NCI-H2107 treated with DMSO at 0.1 percent for 48 hours (cell line): ENCODE data around the gene HYAL3.

Experiments used
- DNase-seq: peaks from one replicate; lab custom pipeline; 2025; ENCODE audit not compliant: unreplicated experiment; lab: John Stamatoyannopoulos, UW

HYAL3 gene, protein sequence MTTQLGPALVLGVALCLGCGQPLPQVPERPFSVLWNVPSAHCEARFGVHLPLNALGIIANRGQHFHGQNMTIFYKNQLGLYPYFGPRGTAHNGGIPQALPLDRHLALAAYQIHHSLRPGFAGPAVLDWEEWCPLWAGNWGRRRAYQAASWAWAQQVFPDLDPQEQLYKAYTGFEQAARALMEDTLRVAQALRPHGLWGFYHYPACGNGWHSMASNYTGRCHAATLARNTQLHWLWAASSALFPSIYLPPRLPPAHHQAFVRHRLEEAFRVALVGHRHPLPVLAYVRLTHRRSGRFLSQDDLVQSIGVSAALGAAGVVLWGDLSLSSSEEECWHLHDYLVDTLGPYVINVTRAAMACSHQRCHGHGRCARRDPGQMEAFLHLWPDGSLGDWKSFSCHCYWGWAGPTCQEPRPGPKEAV

DNA sequence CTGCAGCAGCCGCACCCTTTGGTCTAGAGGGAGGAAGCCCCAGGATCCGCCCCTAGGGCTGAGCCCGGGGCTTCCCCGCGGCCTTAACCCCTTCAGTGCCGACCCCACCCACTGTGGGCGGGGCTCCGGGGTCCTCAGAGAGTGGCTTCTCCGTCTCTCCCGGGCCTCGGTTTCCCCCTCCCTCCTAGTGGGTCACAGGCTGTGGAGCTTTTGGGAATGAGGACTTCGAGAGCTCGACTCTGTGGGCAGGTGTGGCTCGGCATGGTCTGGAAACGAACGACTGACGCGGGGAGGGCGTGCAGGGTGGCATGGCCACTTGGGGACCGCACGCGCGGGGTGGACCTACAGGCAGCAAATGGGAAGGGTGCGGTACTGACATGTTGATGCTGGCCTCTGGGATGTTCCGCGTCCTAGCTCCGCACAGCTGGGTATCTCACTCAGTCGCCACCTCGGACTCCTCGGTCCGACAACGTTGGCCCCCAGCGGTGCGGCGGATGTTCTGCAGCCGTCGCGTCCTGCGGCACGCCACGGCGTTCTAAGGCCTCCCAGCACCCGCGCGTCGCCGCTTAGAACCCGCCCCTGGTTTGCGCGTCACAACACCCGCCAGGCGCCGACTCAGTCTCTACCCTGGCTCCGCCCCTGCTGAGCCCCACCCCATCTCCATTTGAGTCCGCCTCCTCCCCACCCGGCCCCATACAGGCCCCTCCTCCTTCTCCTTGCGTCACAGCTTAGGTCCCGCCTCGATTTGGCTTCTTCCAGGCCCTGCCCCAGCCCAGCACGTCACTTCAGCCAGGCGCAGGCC, at the start of gene HYAL3, which contains the start of gene NAA80:
Gene HYAL3 (minus strand): TSS at position 570 of the 802 bp plus-strand sequence. CDS start 3,803 bp downstream, outside the sequence.
Gene NAA80 (minus strand): TSS at position 570 of the 802 bp plus-strand sequence. CDS start 1,942 bp downstream, outside the sequence.
- DNase-seq: peak; percentile 91

DNA sequence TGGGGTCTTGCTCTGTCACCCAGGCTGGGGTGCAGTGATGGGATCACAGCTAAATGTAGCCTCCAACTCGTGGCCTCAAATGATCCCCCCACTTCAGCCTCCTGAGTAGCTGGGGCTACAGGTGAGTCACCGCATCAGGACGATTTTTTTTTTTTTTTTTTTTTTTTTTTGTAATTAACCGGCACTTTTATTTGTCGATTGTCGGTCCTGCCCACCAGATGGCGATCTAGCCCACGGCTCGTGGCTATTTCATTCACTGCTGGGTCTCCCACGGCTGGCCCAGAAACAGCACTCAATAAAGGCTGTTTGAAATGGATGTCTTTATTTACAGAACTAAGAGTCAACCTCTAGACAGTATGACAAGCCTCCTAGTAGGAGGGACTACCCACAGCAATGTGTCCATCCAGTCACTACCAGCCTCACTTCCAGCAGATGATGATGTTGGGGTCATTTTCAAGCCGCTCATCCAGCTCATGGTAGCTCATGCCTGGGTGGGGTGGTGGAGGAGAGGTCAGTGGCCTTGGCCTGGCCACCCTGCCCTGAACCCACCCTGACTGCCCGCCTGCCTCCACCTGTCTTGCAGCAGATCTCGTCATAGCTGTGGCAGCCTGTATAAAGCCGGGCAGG, 48.1 kb upstream of the HYAL3 start:
- peak; percentile 37 for DNase-seq

DNA sequence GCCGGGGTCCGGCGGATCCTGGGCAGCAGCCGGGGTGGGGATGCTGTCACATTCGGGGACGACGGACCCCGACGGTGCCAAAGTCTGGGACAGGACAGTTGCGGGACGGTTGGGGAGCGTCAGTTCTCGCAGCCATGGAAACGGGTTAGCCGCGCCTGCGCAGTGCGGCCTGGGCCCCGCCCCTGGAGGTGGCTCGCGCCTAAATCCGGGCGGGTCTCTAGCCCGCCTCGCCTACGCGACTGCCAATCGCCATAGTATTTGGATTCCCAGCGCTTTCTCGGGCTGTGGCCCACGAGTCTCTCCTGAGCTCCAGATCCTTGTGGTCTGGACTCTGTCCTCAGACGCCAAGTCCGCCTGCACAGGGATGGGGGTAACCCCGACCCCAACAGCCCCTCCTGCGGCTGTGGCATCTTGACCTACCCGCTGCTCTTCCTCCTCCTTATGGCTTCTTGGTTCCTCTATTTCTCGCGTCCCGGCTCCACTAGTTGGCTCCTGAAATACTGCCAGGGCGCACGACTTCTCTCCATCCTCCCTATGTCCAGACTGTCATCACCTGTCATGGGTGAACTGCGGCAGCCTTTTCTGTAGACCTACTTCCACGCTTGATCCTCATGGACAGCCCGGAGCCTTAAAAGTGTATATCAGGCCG, 46.5 kb upstream of the HYAL3 start, which contains the start of gene ZMYND10:
Gene ZMYND10 (minus strand): TSS at position 147 of the 649 bp plus-strand sequence. CDS start 153 bp downstream, outside the sequence.
- no peak for DNase-seq

DNA sequence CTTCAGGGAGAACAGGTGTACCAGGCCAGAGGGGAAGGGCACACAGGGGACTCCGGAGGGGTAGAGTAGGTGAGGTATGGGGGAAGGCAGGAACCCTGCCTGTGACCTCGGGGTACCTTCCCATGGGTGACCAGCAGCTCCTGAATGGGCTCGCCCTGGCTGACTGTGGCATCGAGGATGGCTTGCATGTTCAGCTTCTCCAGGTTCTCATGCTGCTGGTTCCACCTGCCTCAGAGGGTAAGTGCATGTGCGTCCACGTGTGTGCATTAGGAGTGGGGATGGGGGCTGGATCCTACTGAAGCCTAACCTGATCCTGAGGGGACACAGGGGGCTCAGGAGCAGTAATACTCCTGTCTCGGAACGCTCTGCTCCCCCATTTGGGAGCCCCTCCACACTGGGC, 45.8 kb upstream of the HYAL3 start:
- DNase-seq: no peak

DNA sequence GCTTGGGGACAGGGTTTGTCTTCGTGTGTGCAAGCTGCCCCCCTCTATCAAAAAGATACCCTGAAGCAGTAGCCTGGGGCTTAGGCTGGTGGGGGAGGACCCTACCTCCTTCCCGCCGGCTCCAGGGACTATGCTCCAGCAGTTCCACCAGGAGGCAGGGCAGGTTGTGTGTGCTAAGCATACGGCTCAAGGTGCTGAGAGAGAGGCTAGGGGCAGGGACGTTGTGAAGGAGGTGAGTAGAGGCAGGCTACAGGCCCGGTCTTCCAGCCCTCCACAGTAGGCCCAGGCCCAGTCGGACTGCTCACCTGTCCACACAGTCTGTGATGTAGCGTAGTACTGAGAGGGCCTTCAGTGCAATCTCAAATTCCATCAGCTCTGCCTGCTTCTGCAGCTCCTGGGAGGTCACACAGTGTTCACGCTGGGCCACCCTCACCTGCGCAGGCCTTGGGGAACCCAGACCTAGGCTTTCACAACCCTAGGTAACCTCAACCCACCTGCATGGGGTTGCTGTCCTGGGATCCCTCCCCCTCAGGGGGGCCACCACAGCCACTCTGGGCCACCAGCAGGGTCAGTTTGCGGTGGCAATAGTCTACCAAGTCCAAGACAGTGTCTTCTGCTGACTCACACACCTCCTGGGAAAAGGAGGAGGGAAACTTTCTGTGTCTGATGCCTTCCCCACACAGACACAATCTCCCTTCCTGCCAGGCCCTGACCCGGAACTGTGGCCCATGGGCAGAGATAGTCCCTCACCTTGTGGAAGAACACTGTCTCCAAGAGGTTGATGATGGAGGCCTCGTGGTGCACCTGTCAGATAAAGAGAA, 43.8 kb upstream of the HYAL3 start:
- no peak for DNase-seq

DNA sequence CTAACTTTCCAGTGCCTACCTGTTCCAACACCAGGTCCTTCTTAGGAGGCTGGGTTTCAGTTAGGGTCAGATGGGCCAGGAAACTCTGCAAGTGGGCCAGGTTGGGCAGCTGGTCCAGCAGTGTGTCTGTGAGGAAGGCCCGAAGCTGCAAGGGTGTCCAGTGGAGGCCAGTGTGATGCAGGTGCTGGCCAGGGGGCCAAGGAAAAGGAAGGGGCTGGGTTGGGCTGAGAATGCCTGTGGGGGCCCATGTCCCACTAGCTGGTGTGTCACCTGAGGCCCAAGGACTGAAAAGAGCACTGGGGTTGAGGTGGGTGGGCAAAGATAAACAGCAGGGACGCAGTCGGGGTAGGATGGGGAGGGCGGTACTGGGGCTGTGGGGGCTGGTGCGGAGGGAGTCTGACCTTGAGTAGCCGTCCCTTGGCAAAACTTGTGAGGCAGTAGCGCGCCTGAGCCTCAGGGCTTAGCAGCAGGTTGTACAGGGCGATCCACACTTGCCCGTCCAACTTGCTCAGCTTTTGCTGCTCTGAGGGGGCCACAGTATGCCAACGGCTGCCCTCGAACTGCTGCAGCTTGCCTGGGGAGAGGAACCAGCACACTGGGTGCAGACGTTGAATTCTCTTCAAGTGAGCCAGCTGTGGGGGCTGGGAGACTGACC, 42.9 kb upstream of the HYAL3 start:
- DNase-seq: no peak

DNA sequence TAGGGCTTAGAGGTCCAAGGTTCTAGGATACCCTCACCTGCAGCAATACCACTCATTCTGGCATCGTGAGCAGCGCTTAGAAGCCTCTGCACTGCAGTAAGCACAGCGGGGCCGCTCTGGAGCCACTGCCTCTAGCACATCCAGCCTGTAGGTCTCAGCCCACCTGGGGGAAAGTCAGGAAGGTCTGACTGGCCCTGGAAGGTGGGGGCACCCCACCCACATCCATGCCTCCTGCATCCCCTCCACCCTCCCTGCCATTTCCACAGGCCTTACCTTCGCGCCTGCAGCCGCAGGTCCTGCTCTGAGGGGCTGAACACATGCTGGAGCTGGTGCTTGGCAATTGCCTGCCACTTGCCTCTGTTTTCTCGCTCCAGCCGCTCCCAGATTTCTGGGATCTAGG, 42.3 kb upstream of the HYAL3 start:
- DNase-seq: no peak

DNA sequence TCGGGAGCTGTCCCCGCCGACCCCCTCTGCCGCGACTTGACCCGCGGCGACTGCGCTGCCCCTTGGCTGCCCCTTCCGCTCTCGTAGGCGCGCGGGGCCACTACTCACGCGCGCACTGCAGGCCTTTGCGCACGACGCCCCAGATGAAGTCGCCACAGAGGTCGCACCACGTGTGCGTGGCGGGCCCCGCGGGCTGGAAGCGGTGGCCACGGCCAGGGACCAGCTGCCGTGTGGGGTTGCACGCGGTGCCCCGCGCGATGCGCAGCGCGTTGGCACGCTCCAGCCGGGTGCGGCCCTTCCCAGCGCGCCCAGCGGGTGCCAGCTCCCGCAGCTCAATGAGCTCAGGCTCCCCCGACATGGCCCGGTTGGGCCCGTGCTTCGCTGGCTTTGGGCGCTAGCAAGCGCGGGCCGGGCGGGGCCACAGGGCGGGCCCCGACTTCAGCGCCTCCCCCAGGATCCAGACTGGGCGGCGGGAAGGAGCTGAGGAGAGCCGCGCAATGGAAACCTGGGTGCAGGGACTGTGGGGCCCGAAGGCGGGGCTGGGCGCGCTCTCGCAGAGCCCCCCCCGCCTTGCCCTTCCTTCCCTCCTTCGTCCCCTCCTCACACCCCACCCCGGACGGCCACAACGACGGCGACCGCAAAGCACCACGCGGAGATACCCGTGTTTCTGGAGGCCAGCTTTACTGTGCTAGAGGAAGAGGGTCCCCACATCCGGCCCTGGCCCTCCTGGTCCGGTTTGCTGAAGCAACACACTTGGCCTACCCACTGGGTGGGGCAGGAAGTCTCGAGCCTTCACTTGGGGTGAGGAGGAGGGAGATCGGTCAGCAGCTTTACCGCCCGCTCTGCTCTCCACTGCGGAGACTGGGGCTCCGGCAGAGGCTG, 41.5 kb upstream of the HYAL3 start, which contains the start of gene RASSF1:
Gene RASSF1 (minus strand): TSS at position 389 of the 882 bp plus-strand sequence. CDS start 31 bp downstream, at position 358.
- DNase-seq: no peak

DNA sequence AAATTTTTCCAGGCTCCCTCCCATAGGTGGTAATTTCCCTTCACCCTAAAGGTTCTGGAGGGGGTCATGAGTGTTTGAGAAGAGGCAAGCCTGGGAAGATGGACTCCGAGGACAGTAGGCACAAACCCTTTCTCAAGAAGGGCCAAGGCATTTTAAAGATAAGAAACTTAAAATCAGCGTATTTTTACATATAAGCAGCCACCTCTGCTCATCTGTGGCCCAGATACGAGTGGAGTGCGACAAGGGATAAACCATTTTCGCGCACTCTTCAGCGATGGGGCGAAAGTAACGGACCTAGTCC, 40.9 kb upstream of the HYAL3 start:
- no peak for DNase-seq

DNA sequence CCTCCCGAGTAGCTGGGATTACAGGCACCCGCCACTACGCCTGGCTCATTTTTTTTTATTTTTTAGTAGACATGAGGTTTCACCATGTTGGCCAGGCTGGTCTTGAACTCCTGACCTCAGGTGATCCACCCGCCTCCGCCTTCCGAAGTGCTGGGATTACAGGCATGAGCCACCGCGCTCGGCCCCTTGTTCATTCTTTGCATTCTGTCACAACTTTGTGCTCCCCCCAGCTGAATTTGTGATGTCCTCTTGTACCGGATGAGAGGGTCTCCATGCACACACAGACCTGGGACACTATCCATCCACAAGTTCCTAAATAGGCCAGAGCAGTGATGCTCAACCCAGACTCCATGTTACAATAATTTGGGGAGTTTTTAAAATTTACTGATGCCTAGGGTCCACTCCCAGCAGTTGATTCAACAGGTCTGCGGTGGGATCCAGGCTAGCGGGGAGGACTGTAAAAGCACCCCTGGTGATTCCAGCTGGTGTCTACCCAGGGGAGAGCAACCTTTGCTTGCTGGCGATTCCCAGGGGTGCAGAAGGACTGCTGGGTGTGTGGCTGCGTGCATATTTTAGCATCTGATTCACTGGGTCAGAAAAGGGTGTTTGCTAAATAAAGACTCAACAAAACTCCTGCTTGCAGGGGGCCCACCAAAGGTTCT, 40.4 kb upstream of the HYAL3 start:
- no peak for DNase-seq

DNA sequence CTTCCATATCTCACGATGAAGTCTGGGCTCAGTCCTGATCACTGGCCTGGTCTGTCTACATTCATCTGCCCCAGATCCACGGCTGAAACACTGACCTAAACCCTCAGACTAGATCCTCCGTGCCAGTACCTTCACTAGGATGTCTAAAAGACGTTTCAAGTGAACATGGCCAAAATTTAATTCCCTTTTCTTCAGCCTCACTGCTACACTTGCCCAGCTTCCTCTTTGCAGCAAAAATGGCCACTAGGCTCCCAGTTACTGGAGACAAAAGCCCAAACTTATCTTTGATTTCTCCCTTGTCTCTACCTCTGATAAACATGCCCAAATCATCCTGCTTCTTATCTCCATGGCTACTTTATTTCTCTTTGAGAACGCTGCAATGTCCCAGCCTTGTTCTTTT, 39.8 kb upstream of the HYAL3 start:
- no peak for DNase-seq

DNA sequence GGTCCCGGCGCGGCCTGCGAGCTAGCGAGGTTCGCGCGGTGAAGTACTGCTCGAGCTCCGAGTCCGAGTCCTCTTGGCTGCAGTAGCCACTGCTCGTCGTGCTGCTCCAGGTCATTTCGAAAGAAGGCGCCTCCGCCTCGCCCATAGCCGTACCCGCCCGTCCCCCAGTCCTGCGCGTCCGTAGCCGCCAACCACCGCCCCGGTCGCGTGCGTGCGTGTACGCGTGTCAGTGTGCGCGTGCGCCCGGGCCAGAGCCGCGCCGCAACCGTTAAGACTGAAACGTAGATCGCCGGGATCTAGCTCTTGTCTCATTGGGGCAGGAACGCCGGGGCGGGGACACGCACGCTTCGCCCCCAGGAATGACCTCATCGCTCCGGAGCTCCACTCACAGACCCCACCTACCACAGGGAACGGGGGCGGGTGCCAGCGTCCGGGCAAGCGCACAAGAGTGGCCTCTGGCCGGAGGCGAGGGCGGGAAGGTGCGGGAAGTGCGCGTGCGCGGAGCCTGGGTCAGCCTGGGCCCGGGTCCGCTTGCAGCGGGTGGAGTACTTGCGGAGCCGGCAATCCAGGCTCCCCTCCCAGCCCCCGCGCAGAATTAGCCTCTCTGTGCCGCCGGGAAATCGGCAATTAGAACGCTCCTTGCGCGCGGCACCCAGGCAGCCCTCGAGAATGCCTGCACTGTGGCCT, 38.1 kb upstream of the HYAL3 start:
- peak; percentile 84 for DNase-seq

DNA sequence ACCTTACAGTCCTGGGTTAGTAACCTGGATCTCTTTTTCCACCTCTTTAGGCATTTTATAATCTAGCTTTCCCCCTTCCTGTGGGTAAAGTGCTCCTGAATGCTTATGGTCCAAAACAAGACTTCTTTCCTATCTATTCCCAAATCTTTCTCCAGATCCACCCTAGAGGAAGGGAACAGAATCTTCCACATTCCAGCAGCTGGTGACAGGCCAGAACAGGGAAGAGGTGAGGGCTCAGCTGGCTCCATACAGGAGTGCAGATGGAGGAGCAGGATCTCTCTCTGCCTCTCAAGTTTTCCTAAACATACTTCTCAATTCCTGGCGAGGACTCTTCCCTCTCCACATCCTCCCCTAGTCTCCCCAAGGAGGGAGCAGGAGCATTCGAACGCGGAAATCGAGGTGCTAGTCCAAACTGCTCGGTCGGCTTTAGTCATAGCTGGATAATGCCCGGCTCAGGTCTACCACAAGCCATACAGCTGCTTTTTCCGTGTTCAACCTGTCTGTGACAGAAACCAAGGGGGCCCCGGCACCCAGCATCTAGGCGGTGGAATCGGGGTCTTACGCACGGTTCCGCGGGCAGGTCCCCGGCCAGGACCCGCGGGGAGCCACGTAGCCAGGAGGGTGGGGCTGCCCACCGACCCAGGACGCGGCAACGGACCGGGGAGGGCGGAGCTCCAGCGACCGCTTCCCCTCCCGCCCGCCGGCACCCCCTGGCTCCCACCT, 37.4 kb upstream of the HYAL3 start:
- no peak for DNase-seq

DNA sequence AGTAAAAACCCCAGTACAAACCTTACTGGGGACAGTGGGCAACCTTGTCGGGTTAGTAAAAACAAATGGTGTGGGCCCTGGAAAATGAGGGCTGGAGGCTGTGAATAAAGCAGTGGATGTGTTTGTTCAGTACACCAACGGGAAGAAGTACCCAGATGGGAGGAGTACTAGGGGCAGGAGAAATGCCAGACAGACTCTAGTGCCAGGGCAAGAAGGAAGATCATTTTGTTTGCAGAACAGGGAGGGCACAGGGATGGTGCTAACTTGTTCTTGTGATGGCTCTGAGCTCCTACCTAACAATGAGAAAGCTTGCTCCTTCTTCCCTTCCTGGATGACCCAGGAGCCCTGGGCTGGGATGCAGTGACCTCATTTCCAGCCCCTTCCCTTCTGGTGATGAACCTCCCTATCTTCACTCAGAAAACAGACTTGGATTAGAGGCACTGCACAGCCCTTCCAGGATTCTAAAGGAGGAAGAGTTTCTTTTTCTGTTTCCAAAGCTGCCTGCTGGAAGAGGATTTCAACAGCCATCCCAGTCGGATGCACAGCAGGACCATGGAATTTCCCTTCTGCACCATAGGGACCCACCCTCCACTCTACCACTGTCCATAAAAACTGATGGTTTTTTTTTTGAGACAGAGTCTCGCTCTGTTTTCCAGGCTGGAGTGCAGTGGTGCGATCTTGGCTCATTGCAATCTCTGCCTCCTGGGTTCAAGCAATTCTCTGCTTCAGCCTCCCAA, 35.3 kb upstream of the HYAL3 start:
- no peak for DNase-seq

DNA sequence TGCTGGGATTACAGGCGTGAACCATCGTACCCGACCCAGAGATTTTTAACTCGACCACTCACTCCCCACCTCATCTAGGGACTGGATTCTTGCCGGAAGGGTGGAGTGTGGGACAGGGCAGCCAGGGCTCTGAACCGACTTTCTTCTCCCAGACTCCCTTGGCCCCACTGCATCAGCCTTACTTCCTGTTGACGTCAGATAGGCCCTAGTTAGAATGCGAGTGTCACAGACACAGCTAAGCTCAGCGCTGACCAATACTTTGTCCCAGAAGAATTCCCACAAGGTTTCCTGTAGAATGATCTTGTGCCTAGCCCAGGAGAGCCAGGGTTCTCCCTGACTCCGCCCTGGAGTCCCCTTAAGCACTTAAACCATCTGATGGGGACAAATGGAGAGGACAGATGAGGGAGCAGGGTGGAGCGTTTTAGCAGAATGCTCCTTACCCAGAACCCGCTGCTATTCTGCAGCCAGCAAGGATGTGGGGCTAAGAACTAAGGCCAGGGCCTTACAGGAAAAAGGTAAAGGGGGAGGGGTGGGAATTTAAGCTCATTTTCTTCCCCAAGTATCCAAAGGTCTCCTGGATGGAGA, 34.6 kb upstream of the HYAL3 start:
- DNase-seq: no peak
